ENCODE results near the gene SLC6A17.

- TF ChIP-seq CTCF (IDR thresholded peaks at IDR 0.05; ENCODE audit: low read length), result peak; percentile 70
- no peak for TF ChIP-seq EZH2phosphoT487 (IDR thresholded peaks at IDR 0.05; ENCODE audit: low read length)
- TF ChIP-seq EZH2 (optimal IDR thresholded peaks at IDR 0.05; ENCODE audit: low read depth, low read length), result no peak
These were observed 46.8 kb downstream of the SLC6A17 start for GRCh38 chr1:110196917-110197765.

Measured in MM.1S (cell line).